IPS-11a (cell line): ENCODE results near the gene IFNA17.
"Not testable (repeated sequence)": the region's sequence is repeated elsewhere in the genome, so short reads cannot be mapped to it uniquely, and the experiment has no call there.

ENCODE experiments used
- H3K4me3 ChIP-seq: one replicate; pipeline ENCODE4 v1.5.1; 2013; ENCODE audit warnings: low read depth, low read length, control low read depth

IFNA17 gene

DNA sequence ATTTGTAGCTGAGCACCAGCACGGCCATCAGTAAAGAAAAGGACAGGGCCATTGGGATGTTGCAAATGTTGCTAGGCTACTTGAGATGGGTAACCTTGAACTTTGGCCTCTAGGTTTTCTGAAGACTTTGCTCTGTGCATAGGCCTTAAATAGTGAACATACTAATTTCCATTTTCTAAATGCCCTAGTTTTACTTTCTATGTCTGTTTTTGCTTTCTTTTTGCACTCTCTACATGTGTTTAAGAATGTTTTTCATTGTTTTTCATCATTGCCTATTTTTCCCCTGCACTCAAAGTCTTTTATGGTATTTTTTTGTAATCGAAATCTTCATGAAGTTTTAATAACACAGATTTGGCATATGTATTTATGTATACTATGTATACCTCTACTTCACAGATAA is at the start of gene IFNA17:
Gene IFNA17, minus strand, starts transcription at position 101 of the 400 bp plus-strand sequence. Its CDS starts 49 bp downstream, at position 52.
- no peak within 1 kb of the TSS for H3K4me3 ChIP-seq

DNA sequence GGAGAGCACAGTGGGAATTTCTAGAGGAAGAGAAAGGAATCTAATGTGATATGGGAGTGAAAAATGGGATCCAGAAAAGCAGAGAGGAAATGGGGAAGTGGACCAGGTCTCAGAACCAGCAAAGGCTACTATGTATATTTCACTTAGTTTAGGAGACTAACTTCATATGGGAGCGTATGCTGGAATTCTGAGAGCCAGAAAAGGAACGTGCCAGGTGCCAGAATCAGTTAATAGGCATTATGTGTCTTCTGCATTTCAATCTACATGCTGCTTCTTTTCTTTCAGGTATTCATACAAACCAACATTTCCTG is 40.3 kb upstream of the IFNA17 start:
- H3K4me3 ChIP-seq, result no peak overlapping the region

GRCh38 chr9:21267485-21268346 is 39.7 kb upstream of the IFNA17 start:
- no peak overlapping the region for H3K4me3 ChIP-seq

DNA sequence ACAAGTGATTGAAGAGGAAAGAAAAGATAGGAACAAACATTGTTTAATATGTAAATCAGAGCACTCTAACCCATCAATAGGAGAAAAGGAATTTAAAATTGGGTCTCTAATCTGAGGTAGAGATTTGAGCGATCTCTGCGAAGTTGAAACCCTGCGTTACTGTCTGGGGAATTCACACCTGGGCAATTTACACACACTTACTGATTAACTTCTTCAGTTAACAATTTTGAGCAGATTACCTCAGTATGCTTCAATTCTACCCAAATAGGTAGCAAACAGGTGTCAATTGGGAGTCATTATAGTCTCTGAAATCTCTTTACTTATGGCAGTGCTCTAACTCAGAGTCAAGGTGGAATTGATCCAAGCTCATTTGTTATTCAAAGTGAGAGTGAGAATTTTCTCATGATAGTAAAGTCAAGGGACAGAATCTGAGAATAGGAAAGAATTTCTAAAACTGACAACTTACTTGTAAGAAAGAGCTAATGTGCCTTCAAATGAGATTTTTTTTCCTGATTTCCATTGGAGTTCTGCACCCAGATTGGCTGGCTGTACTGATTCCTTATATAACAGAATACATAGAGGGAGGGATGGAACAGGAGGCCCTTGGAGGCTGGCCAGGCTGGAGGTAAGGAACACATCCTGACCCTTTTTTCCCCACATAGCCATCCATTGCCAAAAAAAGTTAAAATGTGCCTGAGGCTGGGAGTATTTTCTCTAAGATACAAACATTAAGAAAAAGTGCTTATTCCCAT is 38.9 kb upstream of the IFNA17 start:
- H3K4me3 ChIP-seq, result no peak overlapping the region

DNA sequence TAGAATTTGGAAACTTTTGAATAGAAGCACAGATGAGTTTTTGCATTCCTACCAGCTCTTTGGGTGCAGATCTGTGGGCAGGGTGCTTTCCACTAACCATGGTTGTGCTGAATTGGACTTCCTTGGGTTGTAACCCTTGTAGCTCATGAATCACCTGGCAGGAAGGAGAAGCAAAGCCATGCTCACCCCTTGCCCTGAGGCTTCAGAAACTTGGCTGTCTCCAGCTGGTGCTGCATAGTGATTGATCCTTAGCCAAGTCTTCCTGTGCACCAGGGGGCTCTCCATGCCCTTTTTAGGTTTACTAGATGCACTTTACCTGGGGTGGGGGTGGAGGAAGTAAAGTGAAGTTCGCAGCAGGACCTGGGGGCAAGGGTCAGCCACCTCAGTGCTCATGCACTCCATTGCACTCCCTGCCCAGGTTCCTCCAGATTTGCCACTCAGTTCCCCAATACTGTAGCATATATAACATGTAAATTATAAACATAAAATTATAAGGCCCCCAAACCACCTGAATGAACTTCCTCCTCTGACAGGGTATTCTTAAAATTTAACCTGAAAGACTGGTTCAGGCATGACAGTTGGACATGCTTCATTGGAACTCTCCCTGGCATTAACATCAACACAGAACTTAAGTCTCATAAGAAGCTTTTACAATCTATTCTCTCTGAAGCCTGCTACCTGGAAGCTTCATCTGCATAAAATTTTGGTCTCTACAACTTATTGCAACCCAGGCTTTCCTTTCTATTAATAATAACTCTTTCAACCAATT is 37.6 kb upstream of the IFNA17 start:
- no peak overlapping the region for H3K4me3 ChIP-seq

DNA sequence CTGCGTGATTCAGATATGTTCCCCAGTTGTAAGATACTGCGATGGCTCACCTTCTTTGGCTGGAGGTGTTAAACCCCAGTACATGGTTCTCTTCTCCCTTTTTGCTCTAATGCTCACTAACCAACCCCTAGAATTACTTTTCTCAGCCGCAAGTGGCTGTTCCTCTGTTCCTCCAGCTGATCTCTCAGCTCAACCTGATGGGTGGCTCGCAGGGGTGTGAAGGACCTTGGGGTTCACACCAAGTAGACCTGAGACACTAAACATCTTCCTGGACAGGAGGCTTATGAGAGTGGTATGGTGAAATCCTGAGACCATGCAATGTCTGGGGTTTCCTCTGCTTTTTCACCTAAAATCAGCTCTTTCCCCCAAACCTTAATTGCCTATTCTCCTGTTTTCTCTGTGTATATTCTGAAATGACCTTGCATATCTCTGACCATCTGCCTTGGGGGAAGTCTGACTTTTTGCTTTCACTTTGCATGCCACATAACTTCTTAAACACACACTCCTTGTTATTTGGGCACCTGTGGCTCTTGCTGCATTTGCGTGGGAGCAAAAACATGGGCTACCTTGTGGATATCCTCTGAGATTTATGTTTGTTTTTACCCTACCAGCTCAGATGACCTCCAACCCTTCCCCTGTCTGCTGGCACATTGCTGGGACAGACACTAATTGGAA is 27.7 kb upstream of the IFNA17 start:
- H3K4me3 ChIP-seq, result no peak overlapping the region

DNA sequence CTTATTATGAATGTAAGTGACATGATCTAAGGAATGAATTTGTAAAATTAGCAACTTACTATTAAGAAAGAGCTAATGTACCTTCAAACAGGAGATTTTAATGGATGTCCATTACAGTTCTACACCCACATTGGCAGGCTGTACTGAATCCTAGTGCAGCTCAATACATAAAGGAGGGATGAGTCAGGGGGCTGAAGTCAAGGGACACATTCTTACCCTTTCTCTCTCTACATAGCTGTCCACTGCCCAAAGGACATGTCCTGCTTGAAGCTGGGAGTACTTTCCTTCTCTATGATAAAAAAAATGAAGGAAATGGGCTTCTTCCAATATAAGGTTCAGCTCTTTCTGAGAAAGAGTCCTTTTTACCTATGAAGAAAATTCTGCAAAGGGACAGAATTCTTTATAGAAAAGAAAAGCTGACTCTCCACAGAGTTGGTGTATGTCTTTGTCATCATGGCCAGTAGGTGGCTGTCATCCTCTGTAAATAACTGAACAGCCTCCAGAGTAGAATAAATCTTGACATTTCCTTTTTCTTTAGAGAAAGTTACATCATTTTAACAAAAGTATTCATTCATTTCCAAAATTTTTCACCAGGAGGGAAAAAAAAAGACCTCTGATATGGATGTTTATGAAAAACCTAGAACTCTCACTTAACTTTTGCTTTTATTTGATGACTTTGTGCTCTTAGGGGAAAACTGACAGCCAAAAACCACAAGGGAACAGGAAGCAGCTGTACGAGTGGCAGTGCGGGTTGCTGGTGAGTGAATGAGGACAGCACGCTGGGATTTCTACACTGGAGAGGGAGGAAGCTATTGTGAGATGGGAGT is 24.9 kb upstream of the IFNA17 start:
- no peak overlapping the region for H3K4me3 ChIP-seq

DNA sequence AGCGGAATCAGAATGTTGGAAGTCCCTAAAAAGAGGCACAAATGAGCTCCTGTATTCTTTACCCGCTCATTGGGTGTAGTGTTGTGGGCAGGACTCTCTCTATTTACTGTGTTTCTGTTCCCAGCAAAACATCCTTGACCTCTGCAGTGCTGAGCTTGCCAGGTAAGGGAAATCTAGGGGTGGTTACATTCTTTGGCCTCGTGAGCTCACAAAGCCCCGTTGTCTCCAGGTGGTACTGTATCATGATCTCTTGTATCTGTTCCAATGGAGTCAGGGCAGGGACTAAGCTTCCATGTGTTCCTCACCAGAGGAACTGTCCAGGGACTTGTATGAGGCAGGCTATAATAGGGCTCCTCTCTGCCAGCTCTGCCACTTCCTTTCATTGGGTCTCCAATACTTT is 23.6 kb upstream of the IFNA17 start:
- no peak overlapping the region for H3K4me3 ChIP-seq

DNA sequence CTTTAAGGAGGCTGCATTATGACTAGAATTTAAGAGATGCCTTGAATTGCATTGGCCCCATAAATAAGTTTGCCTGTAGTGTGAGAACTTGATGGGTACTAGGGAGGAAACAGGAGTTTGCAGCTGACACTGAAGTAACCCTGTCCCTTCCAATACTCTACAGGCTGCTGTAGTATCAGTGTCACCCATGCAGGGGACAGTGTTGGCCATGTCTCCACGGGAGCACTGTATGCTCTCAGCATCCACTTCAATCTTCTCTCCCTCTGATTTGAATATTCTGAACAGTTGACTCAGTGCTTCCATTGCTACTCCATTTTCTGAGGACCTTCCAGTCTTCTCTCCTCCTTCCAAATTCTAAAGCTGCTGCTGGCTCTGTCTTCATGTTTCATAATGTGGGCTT is 23.2 kb upstream of the IFNA17 start:
- H3K4me3 ChIP-seq, result no peak overlapping the region

DNA sequence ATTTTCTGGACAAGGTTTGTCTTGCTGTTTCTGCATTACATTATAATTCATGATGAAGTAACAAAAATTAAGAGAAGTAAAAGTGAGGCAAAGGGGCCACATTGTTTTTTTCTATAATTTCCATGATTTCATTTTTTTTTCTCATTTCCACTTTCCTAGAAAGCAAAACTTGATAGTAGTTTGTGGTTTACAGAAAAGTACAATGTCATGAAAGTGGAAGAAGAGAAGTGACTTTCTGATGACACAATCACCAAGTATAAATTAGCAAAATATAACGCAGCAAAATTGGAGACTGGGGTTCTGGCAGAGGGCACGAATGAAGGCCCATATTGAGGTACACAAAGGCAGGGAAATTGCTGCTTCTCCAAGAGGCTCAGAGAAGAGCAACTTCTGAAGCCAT is 16.8 kb upstream of the IFNA17 start:
- no peak overlapping the region for H3K4me3 ChIP-seq

DNA sequence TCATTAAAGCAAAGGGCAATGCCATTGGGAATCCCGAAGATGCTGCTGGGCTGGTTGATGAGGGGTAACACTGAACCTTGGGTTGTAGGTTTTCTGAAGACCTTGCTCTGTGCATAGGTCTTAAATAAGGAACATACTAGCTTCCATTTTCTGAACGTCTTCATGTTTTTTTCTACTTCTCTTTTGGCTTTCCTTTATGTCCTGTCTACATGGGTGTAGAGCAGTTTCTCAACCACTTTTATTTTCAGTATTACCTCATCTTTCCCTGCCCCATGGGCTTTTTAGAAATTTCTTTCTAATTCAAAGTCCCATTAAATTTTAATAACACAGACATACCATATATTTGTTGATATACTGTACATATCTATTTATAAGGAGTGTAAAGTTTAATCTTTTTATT is 11.9 kb upstream of the IFNA17 start, which contains the start of gene IFNA14:
Gene IFNA14, minus strand, starts transcription at position 95 of the 400 bp plus-strand sequence. Its CDS starts 70 bp downstream, at position 25.
- no peak within 1 kb of the TSS for H3K4me3 ChIP-seq

DNA sequence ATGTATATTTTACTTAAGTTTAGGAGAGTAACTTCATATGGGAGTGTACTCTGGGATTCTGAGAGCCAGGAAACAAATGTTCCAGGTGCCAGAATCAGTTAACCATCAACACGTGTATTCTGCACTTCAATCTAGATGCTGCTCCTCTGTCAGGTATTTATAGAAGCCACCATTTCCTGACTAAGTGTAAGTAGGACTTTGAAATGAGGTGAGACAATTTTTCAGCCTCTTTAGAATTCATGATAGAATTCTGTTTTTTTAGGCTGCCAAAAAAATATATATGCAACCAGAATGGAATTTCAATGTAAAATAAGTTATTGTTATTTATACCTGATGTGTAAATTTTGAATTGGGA is 8.3 kb upstream of the IFNA17 start:
- not testable (repeated sequence) for H3K4me3 ChIP-seq

- H3K4me3 ChIP-seq, result not testable (repeated sequence)
Measured at GRCh38 chr9:21235468-21236359, 7.7 kb upstream of the IFNA17 start.

DNA sequence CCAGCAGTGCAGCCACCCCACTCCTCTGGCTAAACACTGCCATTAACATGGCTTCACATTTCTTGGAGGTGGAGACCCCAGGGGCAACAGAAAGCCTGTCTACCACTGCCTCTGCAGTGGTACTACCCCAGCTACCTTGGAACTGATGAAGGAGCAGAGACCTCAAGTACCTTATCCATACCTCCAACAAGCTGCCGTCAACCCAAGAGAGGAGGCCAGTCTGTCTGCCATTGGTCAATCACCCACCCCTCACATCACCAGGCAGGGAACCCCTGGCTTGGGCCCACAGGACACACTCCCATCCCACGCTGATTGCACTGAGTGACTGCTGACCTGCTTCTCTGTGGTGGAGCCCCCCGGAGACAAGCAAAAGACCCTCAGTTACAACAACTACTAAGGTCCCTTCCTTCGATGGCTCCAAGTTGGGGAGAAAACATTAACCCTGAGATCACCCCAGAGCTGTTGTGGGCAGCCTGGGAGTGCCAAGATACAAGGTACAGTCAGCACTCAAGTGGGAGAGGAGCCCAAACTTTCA is 6.2 kb upstream of the IFNA17 start:
- no peak overlapping the region for H3K4me3 ChIP-seq

- H3K4me3 ChIP-seq, result no peak overlapping the region
Measured at GRCh38 chr9:21233258-21233657, 5.2 kb upstream of the IFNA17 start.

DNA sequence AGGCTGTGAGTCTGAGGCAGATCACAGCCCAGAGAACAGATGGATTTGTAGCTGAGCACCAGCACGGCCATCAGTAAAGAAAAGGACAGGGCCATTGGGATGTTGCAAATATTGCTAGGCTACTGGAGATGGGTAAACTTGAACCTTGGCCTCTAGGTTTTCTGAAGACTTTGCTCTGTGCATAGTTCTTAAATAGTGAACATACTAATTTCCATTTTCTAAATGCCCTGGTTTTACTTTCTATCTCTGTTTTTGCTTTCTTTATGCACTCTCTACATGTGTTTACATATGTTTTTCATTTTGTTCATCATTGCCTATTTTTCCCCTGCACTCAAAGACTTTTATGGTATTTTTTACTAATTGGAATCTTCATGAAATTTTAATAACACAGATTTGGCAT is 10.8 kb downstream of the IFNA17 start, which contains the start of gene IFNA16:
Gene IFNA16, minus strand, starts transcription at position 101 of the 400 bp plus-strand sequence. Its CDS starts 6 bp downstream, at position 95.
- not testable (repeated sequence) for H3K4me3 ChIP-seq

GRCh38 chr9:21213411-21214326 is 14.4 kb downstream of the IFNA17 start:
- not testable (repeated sequence) for H3K4me3 ChIP-seq

DNA sequence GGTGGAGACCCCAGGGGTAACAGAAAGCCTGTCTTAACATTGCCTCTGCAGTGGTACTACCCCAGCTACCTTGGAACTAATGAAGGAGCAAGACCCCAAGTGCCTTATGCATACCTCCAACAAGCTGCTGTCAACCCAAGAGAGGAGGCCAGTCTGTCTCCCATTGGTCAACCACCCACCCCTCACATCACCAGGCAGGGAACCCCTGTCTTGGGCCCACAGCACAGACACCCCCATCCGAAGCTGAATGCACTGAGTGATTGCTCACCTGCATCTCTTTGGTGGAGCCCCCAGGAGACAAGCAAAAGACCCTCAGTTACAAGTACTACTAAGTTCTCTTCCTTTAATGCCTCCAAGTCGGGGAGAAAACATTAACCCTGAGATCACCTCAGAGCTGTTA is 15.9 kb downstream of the IFNA17 start:
- H3K4me3 ChIP-seq, result not testable (repeated sequence)
